ENCODE measurements around the gene KCNH2.

Gene KCNH2

GRCh38 chr7:150959739-150960734, 18.1 kb downstream of the KCNH2 start:
- DNase-seq (ENCODE audit: low read depth), result no peak

GRCh38 chr7:150959081-150959480, 19.0 kb downstream of the KCNH2 start:
- no peak for DNase-seq (ENCODE audit: low read depth)

GRCh38 chr7:150958597-150958996, 19.5 kb downstream of the KCNH2 start:
- DNase-seq (ENCODE audit: low read depth), result no peak

- no peak for DNase-seq (ENCODE audit: low read depth)
These were observed 20.0 kb downstream of the KCNH2 start for GRCh38 chr7:150958062-150958552.

- DNase-seq (ENCODE audit: low read depth), result no peak
These were observed 20.7 kb downstream of the KCNH2 start for GRCh38 chr7:150957133-150958020.

GRCh38 chr7:150956395-150957132, 21.6 kb downstream of the KCNH2 start:
- no peak for DNase-seq (ENCODE audit: low read depth)

- no peak for DNase-seq (ENCODE audit: low read depth)
These were observed 22.4 kb downstream of the KCNH2 start for GRCh38 chr7:150955519-150956394.

- DNase-seq (ENCODE audit: low read depth), result no peak
These were observed 23.1 kb downstream of the KCNH2 start for GRCh38 chr7:150954986-150955518.

GRCh38 chr7:150954201-150954985, 23.7 kb downstream of the KCNH2 start:
- DNase-seq (ENCODE audit: low read depth), result no peak

- no peak for DNase-seq (ENCODE audit: low read depth)
These were observed 24.8 kb downstream of the KCNH2 start for GRCh38 chr7:150953061-150953997.

- no peak for DNase-seq (ENCODE audit: low read depth)
These were observed 25.6 kb downstream of the KCNH2 start for GRCh38 chr7:150952331-150953050.

GRCh38 chr7:150951521-150951920, 26.6 kb downstream of the KCNH2 start:
- no peak for DNase-seq (ENCODE audit: low read depth)

- no peak for DNase-seq (ENCODE audit: low read depth)
These were observed 27.0 kb downstream of the KCNH2 start for GRCh38 chr7:150951181-150951520.

- DNase-seq (ENCODE audit: low read depth), result no peak
These were observed 27.5 kb downstream of the KCNH2 start for GRCh38 chr7:150950496-150951180.

- no peak for DNase-seq (ENCODE audit: low read depth)
These were observed 28.1 kb downstream of the KCNH2 start for GRCh38 chr7:150949971-150950491.

- no peak for DNase-seq (ENCODE audit: low read depth)
These were observed 28.6 kb downstream of the KCNH2 start for GRCh38 chr7:150949564-150949963.

GRCh38 chr7:150948791-150949251, 29.3 kb downstream of the KCNH2 start:
- no peak for DNase-seq (ENCODE audit: low read depth)
